H9 (cell line): ENCODE results near the gene USP13. TPM values are rescaled to one million over a fixed set of nuclear protein-coding genes. Genes with fewer than 3 reads are reported as not detected.

ENCODE experiments used
- DNase-seq: peaks from one replicate; pipeline ENCODE4 v3.0.0-alpha.2; 2017
- H2AFZ ChIP-seq: one replicate; pipeline ENCODE4 v1.6.1; 2013; ENCODE audit warnings: mild to moderate bottlenecking, low read length, control low read depth, moderate library complexity
- H2AK5ac ChIP-seq: 2 replicates; pipeline ENCODE4 v1.6.1; 2013; ENCODE audit warnings: low read length, control low read depth, mixed read lengths; ENCODE audit not compliant: insufficient read length
- H2BK120ac ChIP-seq: one replicate; pipeline ENCODE4 v1.6.1; 2013; ENCODE audit warnings: low read depth, mild to moderate bottlenecking, low read length, control low read depth, inconsistent platforms; ENCODE audit not compliant: poor library complexity, severe bottlenecking
- H2BK12ac ChIP-seq: 2 replicates; pipeline ENCODE4 v1.6.1; 2013; ENCODE audit warnings: low read length, control low read depth, mixed read lengths, low read depth; ENCODE audit not compliant: insufficient read length
- H2BK15ac ChIP-seq: 2 replicates; pipeline ENCODE4 v1.6.1; 2013; ENCODE audit warnings: low read depth, low read length, control low read depth
- H2BK20ac ChIP-seq: one replicate; pipeline ENCODE4 v1.6.1; 2013; ENCODE audit warnings: low read depth, mild to moderate bottlenecking, low read length, control low read depth, inconsistent platforms; ENCODE audit not compliant: poor library complexity, severe bottlenecking
- H2BK5ac ChIP-seq: 2 replicates; pipeline ENCODE4 v1.6.1; 2013; ENCODE audit warnings: low read length, control low read depth, mixed read lengths; ENCODE audit not compliant: insufficient read length
- H3K14ac ChIP-seq: 2 replicates; pipeline ENCODE4 v1.6.1; 2013; ENCODE audit warnings: low read length, control low read depth; ENCODE audit not compliant: insufficient read depth
- H3K18ac ChIP-seq: 2 replicates; pipeline ENCODE4 v1.6.1; 2013; ENCODE audit warnings: low read depth, mild to moderate bottlenecking, mixed read lengths, low read length, control low read depth; ENCODE audit not compliant: insufficient read length
- H3K23ac ChIP-seq: 2 replicates; pipeline ENCODE4 v1.6.1; 2013; ENCODE audit warnings: low read length, control low read depth, mixed read lengths, low read depth; ENCODE audit not compliant: insufficient read length
- H3K23me2 ChIP-seq: 2 replicates; pipeline ENCODE4 v1.6.1; 2013; ENCODE audit warnings: low read depth, mild to moderate bottlenecking, mixed read lengths, low read length, control low read depth; ENCODE audit not compliant: insufficient read length, poor library complexity, severe bottlenecking
- H3K27ac ChIP-seq: 2 replicates; pipeline ENCODE4 v1.5.1; 2013; ENCODE audit warnings: low read length, control low read depth, mixed read lengths, low read depth; ENCODE audit not compliant: insufficient read length
- H3K27me3 ChIP-seq: 2 replicates; pipeline ENCODE4 v1.6.1; 2013; ENCODE audit warnings: low read length, control low read depth, inconsistent platforms; ENCODE audit not compliant: insufficient read depth
- H3K4ac ChIP-seq: 2 replicates; pipeline ENCODE4 v1.6.1; 2013; ENCODE audit warnings: low read depth, mild to moderate bottlenecking, control low read depth, inconsistent platforms, low read length, moderate library complexity
- H3K4me1 ChIP-seq: 2 replicates; pipeline ENCODE4 v1.6.1; 2013; ENCODE audit warnings: low read length, control low read depth, inconsistent platforms; ENCODE audit not compliant: insufficient read depth
- H3K4me2 ChIP-seq: 2 replicates; pipeline ENCODE4 v1.6.1; 2013; ENCODE audit warnings: low read length, control low read depth, mixed read lengths; ENCODE audit not compliant: insufficient read length, insufficient read depth
- H3K56ac ChIP-seq: 2 replicates; pipeline ENCODE4 v1.6.1; 2013; ENCODE audit warnings: low read depth, mild to moderate bottlenecking, mixed read lengths, low read length, control low read depth; ENCODE audit not compliant: insufficient read length
- H3K79me1 ChIP-seq: 2 replicates; pipeline ENCODE4 v1.6.1; 2013; ENCODE audit warnings: low read depth, mild to moderate bottlenecking, moderate library complexity, low read length, control low read depth, inconsistent platforms; ENCODE audit not compliant: insufficient read depth, poor library complexity, severe bottlenecking
- H3K79me2 ChIP-seq: 2 replicates; pipeline ENCODE4 v1.6.1; 2013; ENCODE audit warnings: low read length, control low read depth, inconsistent platforms; ENCODE audit not compliant: insufficient read depth
- H3K9ac ChIP-seq: 2 replicates; pipeline ENCODE4 v1.6.1; 2013; ENCODE audit warnings: low read length, control low read depth, mixed read lengths; ENCODE audit not compliant: insufficient read length; ENCODE audit errors: extremely low read depth
- H3K9me3 ChIP-seq: one replicate; pipeline ENCODE4 v1.6.1; 2013; ENCODE audit warnings: low read depth, low read length, inconsistent platforms; ENCODE audit not compliant: control insufficient read depth
- H3T11ph ChIP-seq: one replicate; pipeline ENCODE4 v1.6.1; 2013; ENCODE audit warnings: mild to moderate bottlenecking, low read length, control low read depth, inconsistent platforms
- H4K20me1 ChIP-seq: one replicate; pipeline ENCODE4 v1.6.1; 2013; ENCODE audit not compliant: control insufficient read depth, insufficient read length, insufficient read depth
- H4K5ac ChIP-seq: 2 replicates; pipeline ENCODE4 v1.6.1; 2013; ENCODE audit warnings: low read depth, mild to moderate bottlenecking, mixed read lengths, low read length, control low read depth; ENCODE audit not compliant: insufficient read length
- H4K8ac ChIP-seq: replicated peaks from 2 replicates; pipeline ENCODE4 v1.6.1; 2013; ENCODE audit warnings: low read length, control low read depth, mixed read lengths, low read depth; ENCODE audit not compliant: insufficient read length
- H4K91ac ChIP-seq: 2 replicates; pipeline ENCODE4 v1.6.1; 2013; ENCODE audit warnings: low read depth, mild to moderate bottlenecking, moderate library complexity, mixed read lengths, low read length, control low read depth; ENCODE audit not compliant: insufficient read length
- H3K27ac Mint-ChIP-seq, 3 experiments: 2 replicates in 2 of 3; 3 replicates in 1 of 3; pipeline ENCODE4 v1.8.0; 2020 to 2021; ENCODE audit warnings: mixed read lengths in 3 of 3, mild to moderate bottlenecking in 1 of 3, moderate library complexity in 1 of 3
- H3K27me3 Mint-ChIP-seq: 2 replicates; pipeline ENCODE4 v1.8.0; 2021; ENCODE audit warnings: low read depth, mild to moderate bottlenecking, moderate library complexity, mixed read lengths
- H3K36me3 Mint-ChIP-seq, 3 experiments: 2 replicates in 2 of 3; 3 replicates in 1 of 3; pipeline ENCODE4 v1.8.0; 2020 to 2021; ENCODE audit warnings: low read depth in 3 of 3, mixed read lengths in 3 of 3; ENCODE audit not compliant: insufficient read depth in 1 of 3
- H3K4me1 Mint-ChIP-seq, 2 experiments: 2 replicates each; pipeline ENCODE4 v1.8.0; 2020; ENCODE audit warnings: mixed read lengths in 2 of 2
- H3K4me3 Mint-ChIP-seq, 2 experiments: 2 replicates in 1 of 2; 3 replicates in 1 of 2; pipeline ENCODE4 v1.8.0; 2020 to 2021; ENCODE audit warnings: mild to moderate bottlenecking in 2 of 2, mixed read lengths in 2 of 2, moderate library complexity in 1 of 2
- H3K9me3 Mint-ChIP-seq, 2 experiments: 2 replicates in 1 of 2; 3 replicates in 1 of 2; pipeline ENCODE4 v1.8.0; 2020; ENCODE audit warnings: mild to moderate bottlenecking in 2 of 2, mixed read lengths in 2 of 2, moderate library complexity in 1 of 2
- WGBS: extraction: QIAGEN DNeasy Blood & Tissue Kit; methylation state at CpG from one replicate; pipeline ENCODE4 v1.1.7; 2013; ENCODE audit warnings: missing lambda C conversion rate, low lambda C conversion rate, mixed read lengths; ENCODE audit not compliant: insufficient read length; ENCODE audit errors: extremely low coverage; 5-methylcytosine and 5-hydroxymethylcytosine counted together
- total RNA-seq: library from RNA; stranded (reverse); gene quantifications from 2 replicates; pipeline ENCODE4 v1.2.1, GENCODE V29; 2021
- TF ChIP-seq, protein P1 (sequence below): fragments of 200-600 bp; sonication (generic); conservative IDR thresholded peaks from 3 replicates; pipeline ENCODE4 v1.8.0; 2021; ENCODE audit warnings: antibody characterized with exemption, mild to moderate bottlenecking

The USP13 gene
- total RNA-seq, 1 experiment from 2014 or later: 26.7 TPM

DNA sequence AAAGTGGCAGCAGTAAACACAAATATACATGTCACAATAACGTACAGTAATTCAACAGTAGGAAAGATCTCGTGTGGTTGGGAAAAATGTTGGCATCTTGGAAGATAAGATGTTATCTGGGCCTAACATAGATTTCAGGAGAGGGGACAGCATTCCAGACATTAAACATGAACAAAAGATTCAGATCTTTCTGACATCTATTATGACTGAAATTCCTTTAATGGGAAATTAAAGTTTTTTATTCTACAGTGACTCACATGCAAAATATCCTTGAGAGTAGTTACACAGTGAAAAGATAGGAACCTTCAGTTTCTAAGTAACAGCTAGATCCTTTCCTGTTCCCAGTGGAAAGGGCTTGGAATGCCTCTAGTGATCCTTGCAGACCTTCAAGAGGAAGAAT lies 39.0 kb upstream of the USP13 start:
- H2BK5ac ChIP-seq: no peak overlapping the region
- H3K9me3 ChIP-seq: no peaks in the 10 kb centered on the region
- H3K79me1 ChIP-seq: no peaks in the 10 kb centered on the region
- H4K91ac ChIP-seq: no peak overlapping the region
- H2AK5ac ChIP-seq: no peak overlapping the region
- no peak overlapping the region for H3K4ac ChIP-seq
- H3K4me1 Mint-ChIP-seq: peaks cover 0 to 4% of the 10 kb centered on the region in 2 experiments; a peak in 1 of 4 replicates
- no peak overlapping the region for H3K9ac ChIP-seq
- no peaks in the 10 kb centered on the region for H3K23me2 ChIP-seq
- no peak overlapping the region for H3K14ac ChIP-seq
- H2BK120ac ChIP-seq: no peak overlapping the region
- no peak overlapping the region for H2BK20ac ChIP-seq
- H4K5ac ChIP-seq: no peak overlapping the region
- H2BK15ac ChIP-seq: no peak overlapping the region
- H3K18ac ChIP-seq: no peak overlapping the region
- H4K20me1 ChIP-seq: no peaks in the 10 kb centered on the region
- H3K56ac ChIP-seq: no peak overlapping the region
- no peak overlapping the region for H2AFZ ChIP-seq
- peaks cover 9 to 15% (median 14%) of the 10 kb centered on the region in 3 experiments for H3K36me3 Mint-ChIP-seq
- H3K27ac ChIP-seq: no peak overlapping the region
- DNase-seq: no peak
- no peak overlapping the region for H3K4me3 Mint-ChIP-seq
- H4K8ac ChIP-seq: no peak overlapping the region
- H3T11ph ChIP-seq: no peak overlapping the region
- no peaks in the 10 kb centered on the region; a peak in 1 of 5 replicates for H3K9me3 Mint-ChIP-seq
- no peaks in the 10 kb centered on the region for H3K27me3 Mint-ChIP-seq
- no peak overlapping the region for H2BK12ac ChIP-seq
- WGBS: no CpG with 5 or more reads among the region's 2 CpGs
- no peaks in the 10 kb centered on the region for H3K79me2 ChIP-seq
- no peak overlapping the region for H3K27ac Mint-ChIP-seq
- no peaks in the 10 kb centered on the region for H3K27me3 ChIP-seq
- TF ChIP-seq, protein P1, sequence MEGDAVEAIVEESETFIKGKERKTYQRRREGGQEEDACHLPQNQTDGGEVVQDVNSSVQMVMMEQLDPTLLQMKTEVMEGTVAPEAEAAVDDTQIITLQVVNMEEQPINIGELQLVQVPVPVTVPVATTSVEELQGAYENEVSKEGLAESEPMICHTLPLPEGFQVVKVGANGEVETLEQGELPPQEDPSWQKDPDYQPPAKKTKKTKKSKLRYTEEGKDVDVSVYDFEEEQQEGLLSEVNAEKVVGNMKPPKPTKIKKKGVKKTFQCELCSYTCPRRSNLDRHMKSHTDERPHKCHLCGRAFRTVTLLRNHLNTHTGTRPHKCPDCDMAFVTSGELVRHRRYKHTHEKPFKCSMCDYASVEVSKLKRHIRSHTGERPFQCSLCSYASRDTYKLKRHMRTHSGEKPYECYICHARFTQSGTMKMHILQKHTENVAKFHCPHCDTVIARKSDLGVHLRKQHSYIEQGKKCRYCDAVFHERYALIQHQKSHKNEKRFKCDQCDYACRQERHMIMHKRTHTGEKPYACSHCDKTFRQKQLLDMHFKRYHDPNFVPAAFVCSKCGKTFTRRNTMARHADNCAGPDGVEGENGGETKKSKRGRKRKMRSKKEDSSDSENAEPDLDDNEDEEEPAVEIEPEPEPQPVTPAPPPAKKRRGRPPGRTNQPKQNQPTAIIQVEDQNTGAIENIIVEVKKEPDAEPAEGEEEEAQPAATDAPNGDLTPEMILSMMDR: no peak
- H3K4me2 ChIP-seq: no peak overlapping the region
- H3K4me1 ChIP-seq: no peaks in the 10 kb centered on the region
- H3K23ac ChIP-seq: no peak overlapping the region
